Measurements from ENCODE around the gene PPP4R3C.
"Not testable (repeated sequence)": the region's sequence is repeated elsewhere in the genome, so short reads cannot be mapped to it uniquely, and the experiment has no call there.

PPP4R3C gene

DNA sequence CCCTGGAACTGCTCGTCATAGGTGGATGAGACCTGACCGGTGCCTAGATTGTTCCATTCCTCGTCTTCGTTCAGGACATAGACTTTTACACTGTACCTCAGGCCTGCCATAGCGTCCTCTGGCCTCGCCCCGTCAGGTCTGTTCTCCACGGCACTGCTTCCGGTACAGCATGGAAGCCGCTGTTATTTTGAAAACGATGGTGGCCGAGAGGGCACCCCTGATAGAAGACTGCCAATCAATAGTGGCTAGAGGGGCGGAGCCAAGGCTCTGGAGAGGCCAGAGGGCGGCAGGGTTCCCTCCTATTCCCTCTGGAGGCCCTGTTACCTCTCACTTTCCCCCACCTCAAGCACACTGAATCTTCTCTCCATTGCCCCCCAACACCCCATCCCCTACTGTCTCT is at the start of gene PPP4R3C:
PPP4R3C (minus strand) TSS at position 155 of the 400 bp plus-strand sequence; CDS start at position 110, 45 bp downstream.
- DNase-seq (ENCODE audit: low read depth in 2 of 2): no peak

DNA sequence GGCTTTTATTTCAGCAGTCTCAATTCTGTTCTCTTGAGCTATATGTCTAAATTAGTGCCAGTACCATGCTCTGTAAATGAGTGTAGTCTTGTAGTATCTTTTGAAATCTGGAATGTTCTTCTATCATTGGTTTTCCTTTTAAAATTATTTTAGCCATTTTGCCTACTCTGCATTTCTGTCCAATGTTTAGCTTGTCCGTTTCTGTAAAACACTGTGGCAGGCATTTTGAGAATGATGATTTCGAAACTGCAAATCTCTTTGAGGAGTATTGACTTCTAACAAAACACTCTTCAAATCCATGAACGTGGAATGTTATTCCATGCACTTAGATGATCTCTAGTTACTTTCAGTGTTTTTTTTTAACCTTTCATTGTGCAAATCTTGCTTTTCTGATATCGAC is 28.3 kb upstream of the PPP4R3C start:
- DNase-seq (ENCODE audit: low read depth in 2 of 2): no peak

GRCh38 chrX:27466051-27466450 is 2.9 kb upstream of the PPP4R3C start:
- no peak for DNase-seq (ENCODE audit: low read depth in 2 of 2)

DNA sequence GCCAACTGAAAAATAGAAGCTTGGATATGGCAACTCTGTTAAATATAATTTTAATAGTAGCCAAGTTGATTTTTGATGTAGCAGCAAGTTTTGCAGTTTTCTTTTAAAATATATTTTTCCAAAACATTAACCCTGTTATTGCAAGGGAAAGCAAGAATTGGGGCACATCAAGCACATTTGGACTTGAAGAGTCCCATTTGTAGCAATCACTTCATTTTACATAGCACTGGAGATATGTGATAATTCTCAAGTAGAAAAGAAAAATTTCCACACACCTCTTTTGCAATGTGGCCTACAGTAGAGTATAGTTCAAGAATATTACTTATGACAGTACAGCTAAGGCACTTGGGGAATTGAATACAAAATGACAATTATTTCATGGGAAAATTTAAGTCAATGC is 1.9 kb upstream of the PPP4R3C start:
- no peak for DNase-seq (ENCODE audit: low read depth in 2 of 2)

- not testable (repeated sequence) for DNase-seq (ENCODE audit: low read depth in 2 of 2)
Observed at GRCh38 chrX:27459129-27459528, 4.0 kb downstream of the PPP4R3C start.

DNA sequence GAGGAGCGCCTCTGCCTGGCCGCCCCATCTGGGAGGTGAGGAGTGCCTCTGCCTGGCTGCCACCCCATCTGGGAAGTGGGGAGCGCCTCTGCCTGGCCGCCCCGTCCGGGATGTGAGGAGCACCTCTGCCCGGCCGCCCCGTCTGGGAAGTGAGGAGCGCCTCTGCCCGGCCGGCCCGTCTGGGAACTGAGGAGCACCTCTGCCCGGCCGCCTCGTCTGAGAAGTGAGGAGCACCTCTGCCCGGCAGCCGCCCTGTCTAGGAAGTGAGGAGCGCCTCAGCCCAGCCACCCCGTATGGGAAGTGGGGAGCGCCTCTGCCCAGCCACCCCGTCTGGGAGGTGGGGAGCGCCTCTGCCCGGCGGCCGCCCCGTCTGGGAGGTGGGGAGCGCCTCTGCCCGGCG is 4.6 kb downstream of the PPP4R3C start:
- DNase-seq (ENCODE audit: low read depth in 2 of 2): not testable (repeated sequence)

GRCh38 chrX:27451324-27451723 is 11.8 kb downstream of the PPP4R3C start:
- DNase-seq (ENCODE audit: low read depth in 2 of 2): no peak

DNA sequence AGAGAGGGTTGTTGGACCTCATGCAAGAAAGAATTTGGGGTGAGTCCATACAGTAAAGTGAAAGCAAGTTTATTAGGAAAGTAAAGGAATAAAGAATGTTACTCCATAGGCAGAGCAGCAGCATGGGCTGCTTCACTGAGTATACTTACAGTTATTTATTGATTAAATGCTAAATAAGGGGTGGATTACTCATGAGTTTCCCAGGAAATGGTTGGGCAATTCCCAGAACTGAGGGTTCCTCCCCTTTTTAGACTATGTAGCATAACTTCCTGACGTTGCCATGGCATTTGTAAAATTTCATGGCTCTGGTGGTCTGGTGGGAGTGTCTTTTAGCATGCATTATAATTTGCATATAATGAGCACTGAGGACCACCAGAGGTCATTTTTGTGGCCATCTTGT is 16.7 kb downstream of the PPP4R3C start:
- DNase-seq (ENCODE audit: low read depth in 2 of 2): no peak

DNA sequence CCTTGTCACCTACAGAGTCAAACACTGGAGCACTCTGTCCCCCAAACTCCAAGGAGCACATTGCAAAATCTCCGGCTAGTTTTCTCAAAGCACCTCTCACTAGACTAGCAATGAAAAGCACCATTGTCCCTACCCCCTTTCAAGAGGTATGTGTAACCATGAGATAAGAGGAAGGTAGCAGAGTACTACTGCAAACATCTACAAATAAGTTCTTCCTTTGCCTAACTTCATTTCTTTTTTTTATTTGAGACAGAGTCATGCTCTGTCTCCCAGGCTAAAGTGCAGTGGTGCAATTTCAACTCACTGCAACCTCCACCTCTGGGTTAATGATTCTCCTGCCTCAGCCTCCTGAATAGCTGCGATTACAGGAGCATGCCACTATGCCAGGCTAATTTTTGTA is 17.7 kb downstream of the PPP4R3C start:
- DNase-seq (ENCODE audit: low read depth in 2 of 2): no peak

DNA sequence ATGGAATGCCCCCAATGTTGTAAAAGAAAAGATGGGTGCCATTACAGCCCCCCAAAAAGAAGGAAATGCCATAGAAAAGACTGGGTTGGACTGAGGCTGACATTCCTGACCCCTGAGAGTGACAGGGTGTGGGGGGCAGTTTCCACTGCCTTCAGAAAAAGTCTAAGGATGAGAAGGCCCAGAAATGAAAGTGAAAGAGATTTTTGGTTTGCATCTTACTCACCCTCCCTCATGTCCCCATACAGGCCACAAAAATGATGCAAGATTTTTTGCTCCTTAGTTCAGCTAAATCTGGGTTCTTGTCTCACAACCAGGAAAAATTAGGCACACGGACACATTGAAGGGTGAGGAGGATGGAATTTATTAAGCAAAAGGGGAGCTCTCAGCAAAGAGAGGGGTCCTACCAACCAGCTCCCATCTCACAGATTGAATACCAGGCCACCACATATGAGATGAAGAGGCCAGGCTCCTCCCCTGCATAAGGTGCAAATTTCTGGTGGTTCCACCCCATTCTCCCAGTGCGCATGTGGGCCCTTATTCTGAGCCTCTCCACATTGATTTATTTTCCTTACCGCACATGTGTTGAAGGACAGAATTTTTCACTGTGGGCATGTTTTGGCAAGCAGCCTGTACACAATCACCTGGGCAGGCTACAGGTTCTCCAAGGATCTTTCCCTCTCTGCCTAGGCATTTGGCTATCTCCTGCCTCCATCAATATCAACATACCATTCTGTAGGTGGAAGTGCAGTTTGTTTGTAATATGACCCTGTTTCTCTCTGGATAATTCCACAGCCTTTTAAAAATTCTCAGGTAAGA is 18.8 kb downstream of the PPP4R3C start:
- DNase-seq (ENCODE audit: low read depth in 2 of 2): no peak

DNA sequence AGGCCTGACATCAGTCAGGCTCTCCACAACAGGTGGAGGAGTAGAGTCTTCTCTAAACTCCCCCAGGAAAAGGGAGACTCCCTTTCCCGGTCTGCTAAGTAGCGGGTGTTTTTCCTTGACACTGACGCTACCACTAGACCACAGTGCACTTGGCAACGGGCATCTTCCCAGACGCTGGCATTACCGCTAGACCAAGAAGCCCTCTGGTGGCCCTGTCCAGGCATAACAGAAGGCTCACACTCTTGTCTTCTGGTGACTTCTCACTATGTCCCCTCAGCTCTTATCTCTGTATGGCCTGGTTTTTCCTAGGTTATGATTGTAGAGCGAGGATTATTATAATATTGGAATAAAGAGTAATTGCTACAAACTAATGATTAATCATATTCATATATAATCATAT is 20.7 kb downstream of the PPP4R3C start:
- not testable (repeated sequence) for DNase-seq (ENCODE audit: low read depth in 2 of 2)

DNA sequence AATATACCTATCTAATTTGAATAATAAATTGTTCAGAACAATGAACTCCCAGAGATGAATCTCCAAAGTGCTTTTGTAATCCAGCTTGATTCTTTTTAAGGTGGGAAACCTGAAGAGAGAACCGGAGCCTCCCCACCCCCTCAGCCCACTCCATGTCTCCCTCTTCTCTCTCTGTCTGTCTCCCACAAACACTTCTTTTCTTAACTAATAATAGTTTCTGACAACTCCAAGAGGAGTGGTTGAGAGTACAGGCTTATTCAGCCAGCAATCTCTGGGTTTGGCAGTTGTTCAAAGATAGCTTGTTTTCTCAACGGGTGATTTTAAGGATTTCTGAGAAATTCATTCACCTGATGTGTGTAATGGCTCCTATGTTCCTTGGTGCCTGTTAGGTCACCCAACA is 23.4 kb downstream of the PPP4R3C start:
- no peak for DNase-seq (ENCODE audit: low read depth in 2 of 2)

- no peak for DNase-seq (ENCODE audit: low read depth in 2 of 2)
Observed at GRCh38 chrX:27438937-27439336, 24.2 kb downstream of the PPP4R3C start.

DNA sequence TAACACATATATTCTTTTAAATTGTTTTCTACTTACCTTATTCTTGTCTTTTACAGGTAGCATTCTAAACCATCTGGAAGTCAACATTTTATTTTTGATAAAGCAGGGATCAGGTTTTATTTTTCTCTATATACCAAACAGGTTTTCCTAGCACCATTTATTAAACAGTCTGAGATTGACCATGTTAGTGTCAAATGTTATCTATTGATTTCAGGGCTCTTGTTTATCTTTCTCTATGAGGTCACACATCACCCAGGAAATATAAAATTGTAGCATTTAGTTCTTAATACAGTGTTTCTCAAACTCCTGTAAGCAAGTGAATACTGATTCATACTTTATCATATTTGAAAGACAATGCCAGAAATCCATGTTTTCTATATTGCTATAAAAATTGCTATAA is 28.1 kb downstream of the PPP4R3C start:
- DNase-seq (ENCODE audit: low read depth in 2 of 2): no peak

All from stimulated activated CD8-positive, alpha-beta memory T cell treated with anti-CD3 and anti-CD28 coated beads, Interleukin-7, amount 100 ng/mL, for 1 hour (primary cell).